H54 (cell line): Measurements from ENCODE around the gene ATRX.
"Not testable (repeated sequence)": the region's sequence is repeated elsewhere in the genome, so short reads cannot be mapped to it uniquely, and the experiment has no call there.

ENCODE experiments used
- DNase-seq: peaks from one replicate; pipeline ENCODE4 v3.0.0; 2011; ENCODE audit warnings: low spot score, mixed read lengths; ENCODE audit not compliant: insufficient read length
- FAIRE-seq: peaks from 3 replicates; lab custom pipeline; 2011; peaks lifted over from hg19 to GRCh38; lab: Jason Lieb, UNC
- POLR2A ChIP-seq: IDR thresholded peaks from 2 replicates; pipeline ENCODE4 v1.6.1; 2011; ENCODE audit warnings: low read depth, mild to moderate bottlenecking, low read length

Gene ATRX

DNA sequence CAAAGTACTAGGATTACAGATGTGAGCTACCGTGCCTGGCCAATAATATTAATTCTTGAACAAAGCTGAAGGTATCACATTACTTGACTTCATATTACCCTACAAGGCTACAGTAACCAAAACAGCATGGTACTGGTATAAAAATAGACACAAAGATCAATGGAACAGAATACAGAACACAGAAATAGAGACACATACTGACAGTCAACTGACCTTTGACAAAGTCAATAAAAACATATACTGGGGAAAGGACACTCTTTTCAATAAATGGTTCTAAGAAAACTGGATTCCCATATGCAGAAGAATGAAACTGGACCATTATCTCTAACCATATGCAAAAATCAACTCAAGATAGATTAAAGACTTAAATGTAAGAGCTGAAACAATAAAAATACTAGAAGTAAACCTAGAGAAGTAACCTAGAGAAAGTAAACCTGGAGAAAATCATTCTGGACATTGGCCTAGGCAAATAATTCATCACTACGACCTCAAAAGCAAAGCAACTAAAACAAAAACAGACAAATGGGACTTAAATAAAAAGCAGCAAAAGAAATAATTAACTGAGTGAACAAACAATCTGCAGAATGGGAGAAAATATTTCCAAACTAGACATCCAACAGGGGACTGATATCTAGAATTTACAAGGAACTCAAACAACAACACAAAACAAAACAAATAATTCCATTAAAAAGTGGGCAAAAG lies 182.2 kb downstream of the ATRX start:
- no peak for FAIRE-seq
- TF ChIP-seq POLR2A: no peak
- DNase-seq: no peak

- FAIRE-seq: no peak
- TF ChIP-seq POLR2A: no peak
- DNase-seq: no peak
Observed at GRCh38 chrX:77597511-77597910, 188.5 kb downstream of the ATRX start.

GRCh38 chrX:77597090-77597489 lies 188.9 kb downstream of the ATRX start:
- TF ChIP-seq POLR2A: no peak
- DNase-seq (no peak), FAIRE-seq (no peak)

- TF ChIP-seq POLR2A: no peak
- FAIRE-seq: no peak
- DNase-seq: no peak
Observed at GRCh38 chrX:77595848-77596247, 190.2 kb downstream of the ATRX start.

DNA sequence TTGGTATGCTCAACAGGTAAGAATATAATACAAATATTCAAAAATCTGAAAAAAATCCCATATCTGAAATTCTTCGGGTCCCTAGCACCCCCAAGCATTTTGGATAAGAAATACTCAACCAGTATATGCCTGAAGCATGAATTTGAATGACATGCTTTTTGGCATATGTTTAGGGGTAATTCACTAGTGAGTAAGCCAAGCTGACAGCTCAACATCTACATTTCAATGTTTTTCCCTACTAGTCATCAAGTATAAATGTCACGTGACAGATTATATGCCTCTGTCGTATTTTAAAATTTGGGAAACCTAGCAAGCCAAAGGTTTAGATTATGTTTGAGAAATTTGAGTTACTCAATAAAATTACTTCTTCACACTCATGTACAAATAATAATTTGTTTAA lies 213.7 kb downstream of the ATRX start:
- no peak for TF ChIP-seq POLR2A
- FAIRE-seq: no peak
- no peak for DNase-seq

DNA sequence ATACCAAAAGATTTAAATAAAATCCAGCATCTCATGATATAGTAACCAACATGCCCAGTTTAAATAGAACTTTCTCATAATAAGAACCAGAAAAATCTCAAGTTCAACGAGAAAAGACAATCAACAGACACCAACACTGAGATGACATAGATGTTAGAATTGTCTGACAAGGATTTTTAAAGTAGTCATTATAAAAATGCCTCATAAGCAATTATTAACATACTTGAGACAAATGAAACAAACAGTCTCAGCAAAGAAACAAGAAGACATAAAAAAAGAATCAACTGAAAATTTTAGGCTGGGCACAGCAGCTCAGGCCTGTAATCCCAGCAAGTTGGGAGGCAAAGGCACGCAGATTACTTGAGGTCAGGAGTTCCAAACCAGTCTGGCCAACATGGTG lies 220.7 kb downstream of the ATRX start:
- DNase-seq: no peak
- no peak for TF ChIP-seq POLR2A
- FAIRE-seq: no peak

- FAIRE-seq (no peak), DNase-seq (no peak)
- no peak for TF ChIP-seq POLR2A
Observed at GRCh38 chrX:77564823-77565222, 221.2 kb downstream of the ATRX start.

GRCh38 chrX:77561372-77561771 lies 224.6 kb downstream of the ATRX start:
- DNase-seq: no peak

DNA sequence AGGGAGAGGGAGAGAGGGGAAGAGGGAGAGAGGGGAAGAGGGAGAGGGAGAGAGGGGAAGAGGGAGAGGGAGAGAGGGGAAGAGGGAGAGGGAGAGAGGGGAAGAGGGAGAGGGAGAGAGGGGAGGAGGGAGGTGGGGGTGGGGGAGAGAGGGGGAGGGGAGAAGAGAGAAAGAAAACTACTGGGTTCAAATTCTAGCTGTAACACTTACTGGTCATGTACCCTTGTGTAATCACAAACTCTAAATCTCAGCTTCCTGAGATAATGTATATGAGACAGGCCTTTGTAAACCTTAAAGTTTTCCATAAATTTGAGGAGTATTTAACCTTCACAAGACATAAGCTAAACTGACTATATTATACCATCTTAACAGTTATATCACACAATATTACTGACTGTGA lies 229.7 kb downstream of the ATRX start:
- no peak for DNase-seq
- no peak for FAIRE-seq
- TF ChIP-seq POLR2A: no peak

More at GRCh38 chrX:77561372-77561771, 224.6 kb downstream of the ATRX start:
- no peak for FAIRE-seq
- TF ChIP-seq POLR2A: no peak

- no peak for FAIRE-seq
- TF ChIP-seq POLR2A: no peak
- no peak for DNase-seq
Observed at GRCh38 chrX:77548751-77549150, 237.3 kb downstream of the ATRX start.

GRCh38 chrX:77539778-77540177 lies 246.2 kb downstream of the ATRX start:
- DNase-seq, FAIRE-seq: not testable (repeated sequence)

DNA sequence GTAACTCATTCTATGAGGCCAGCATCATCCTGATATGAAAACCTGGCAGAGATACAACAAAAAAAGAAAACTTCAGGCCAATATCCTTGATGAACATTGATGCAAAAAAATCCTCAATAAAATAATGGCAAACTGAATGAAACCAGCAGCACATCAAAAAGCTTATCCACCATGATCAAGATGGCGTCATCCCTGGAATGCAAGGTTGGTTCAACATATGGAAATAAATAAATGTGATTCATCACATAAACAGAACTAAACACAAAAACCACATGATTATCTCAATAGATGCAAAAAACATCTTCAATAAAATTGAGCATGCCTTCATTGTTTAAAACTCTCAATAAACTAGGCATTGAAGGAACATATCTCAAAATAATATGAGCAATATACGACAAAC lies 254.8 kb downstream of the ATRX start:
- not testable (repeated sequence) for FAIRE-seq, DNase-seq

GRCh38 chrX:77528034-77528433 lies 258.0 kb downstream of the ATRX start:
- DNase-seq (no peak), FAIRE-seq (no peak)
- no peak for TF ChIP-seq POLR2A

DNA sequence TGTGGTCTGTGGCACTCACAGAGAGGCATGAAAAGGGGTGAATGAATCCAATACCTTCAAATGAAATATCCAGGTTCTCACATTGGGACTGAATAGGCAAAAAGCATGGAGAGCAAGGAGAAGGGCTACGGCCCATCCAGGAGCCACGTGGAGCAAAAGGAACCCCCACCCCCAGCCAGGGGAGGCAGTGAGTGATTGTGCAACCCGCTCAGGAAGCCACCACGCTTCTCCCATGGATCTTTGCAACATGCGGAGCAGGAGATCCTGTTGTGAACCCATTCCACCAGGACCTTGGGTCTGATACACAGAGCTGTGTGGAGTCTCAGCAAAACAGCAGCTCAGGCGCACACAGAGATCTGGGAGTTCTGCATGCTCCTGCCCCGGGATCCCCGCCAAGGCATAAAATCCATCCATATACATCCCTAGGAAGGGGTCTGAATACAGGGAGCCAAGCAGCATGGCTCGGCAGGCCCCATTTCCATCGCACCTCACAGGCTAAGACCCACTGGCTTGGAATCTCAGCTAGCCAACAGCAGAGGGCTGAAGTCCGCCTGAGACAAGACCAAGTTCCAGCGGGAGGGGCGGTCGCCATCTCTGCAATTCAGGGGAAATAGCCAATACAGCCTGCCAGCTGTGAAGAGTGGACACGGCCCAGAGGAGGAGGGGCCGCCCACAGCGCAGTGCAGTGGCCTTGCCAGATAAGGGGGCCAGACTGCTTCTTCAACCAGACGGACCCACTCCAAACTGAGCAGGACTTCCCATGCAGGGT lies 258.6 kb downstream of the ATRX start:
- no peak for DNase-seq
- no peak for FAIRE-seq
- no peak for TF ChIP-seq POLR2A

GRCh38 chrX:77519765-77520164 lies 266.3 kb downstream of the ATRX start:
- no peak for TF ChIP-seq POLR2A
- FAIRE-seq (no peak), DNase-seq (no peak)
